Measurements from ENCODE around the gene BLID.

Gene BLID

DNA sequence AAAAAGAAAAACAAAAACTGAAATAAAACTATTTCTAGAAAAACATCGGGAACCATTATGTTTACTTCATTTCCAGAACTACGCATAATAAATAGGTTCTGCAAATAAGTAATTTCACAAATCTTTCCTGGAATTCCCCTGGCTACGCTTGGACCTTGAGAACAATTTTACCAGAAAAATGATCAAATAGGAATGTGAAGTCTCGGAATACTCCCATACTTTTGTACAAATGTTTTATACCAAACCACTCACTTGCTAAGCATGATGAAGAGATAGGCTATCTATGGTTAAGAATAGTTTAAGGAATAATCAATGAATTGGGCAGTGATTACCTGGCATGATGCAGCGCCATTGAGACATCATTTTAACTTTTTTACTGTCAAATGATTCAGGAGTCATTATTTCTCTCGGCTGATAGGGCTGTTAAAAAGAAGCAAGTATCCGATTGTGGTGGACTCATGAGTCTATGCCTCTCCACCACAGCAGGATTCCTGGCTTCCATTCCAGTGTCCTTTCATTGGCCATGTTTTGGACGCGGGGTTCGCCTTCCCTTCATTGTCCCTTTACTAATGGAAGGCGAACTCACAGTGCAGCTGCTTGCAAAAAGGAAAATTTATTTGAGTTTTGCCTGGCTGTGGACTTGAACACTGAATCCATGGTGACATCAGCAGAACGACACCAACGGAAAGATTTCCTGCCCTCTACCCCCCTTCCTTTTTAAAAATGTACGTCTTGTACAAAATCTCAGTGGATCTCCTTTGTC, 39.9 kb upstream of the BLID start:
- ChIA-PET CTCF (interaction anchor here (0.6 kb wide), 1 partner anchor 501 kb away, joined by 3 read pairs; no protein-coding TSS in a partner anchor), POLR2A (no interaction called here)
- no peak overlapping the region for H3K27ac ChIP-seq (ENCODE audit: extremely low read depth, low read depth, low read length)
- H3K4me3 ChIP-seq (ENCODE audit: low read depth, low read length), result no peak overlapping the region
- H3K4me1 ChIP-seq (ENCODE audit: control insufficient read depth, insufficient read depth, low read length), result no peaks in the 10 kb centered on the region
- no peak for TF ChIP-seq ZNF302 (tag by site-specific recombination; IDR thresholded peaks at IDR 0.05; ENCODE audit: low read depth)
- TF ChIP-seq, protein P1, sequence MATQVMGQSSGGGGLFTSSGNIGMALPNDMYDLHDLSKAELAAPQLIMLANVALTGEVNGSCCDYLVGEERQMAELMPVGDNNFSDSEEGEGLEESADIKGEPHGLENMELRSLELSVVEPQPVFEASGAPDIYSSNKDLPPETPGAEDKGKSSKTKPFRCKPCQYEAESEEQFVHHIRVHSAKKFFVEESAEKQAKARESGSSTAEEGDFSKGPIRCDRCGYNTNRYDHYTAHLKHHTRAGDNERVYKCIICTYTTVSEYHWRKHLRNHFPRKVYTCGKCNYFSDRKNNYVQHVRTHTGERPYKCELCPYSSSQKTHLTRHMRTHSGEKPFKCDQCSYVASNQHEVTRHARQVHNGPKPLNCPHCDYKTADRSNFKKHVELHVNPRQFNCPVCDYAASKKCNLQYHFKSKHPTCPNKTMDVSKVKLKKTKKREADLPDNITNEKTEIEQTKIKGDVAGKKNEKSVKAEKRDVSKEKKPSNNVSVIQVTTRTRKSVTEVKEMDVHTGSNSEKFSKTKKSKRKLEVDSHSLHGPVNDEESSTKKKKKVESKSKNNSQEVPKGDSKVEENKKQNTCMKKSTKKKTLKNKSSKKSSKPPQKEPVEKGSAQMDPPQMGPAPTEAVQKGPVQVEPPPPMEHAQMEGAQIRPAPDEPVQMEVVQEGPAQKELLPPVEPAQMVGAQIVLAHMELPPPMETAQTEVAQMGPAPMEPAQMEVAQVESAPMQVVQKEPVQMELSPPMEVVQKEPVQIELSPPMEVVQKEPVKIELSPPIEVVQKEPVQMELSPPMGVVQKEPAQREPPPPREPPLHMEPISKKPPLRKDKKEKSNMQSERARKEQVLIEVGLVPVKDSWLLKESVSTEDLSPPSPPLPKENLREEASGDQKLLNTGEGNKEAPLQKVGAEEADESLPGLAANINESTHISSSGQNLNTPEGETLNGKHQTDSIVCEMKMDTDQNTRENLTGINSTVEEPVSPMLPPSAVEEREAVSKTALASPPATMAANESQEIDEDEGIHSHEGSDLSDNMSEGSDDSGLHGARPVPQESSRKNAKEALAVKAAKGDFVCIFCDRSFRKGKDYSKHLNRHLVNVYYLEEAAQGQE (tag by site-specific recombination; IDR thresholded peaks at IDR 0.05), result no peak
- no peaks in the 10 kb centered on the region for H3K36me3 ChIP-seq (ENCODE audit: control insufficient read depth in 2 of 2, insufficient read depth in 1 of 2, low read length in 2 of 2)
- H3K9me3 ChIP-seq (ENCODE audit: control insufficient read depth, insufficient read depth, low read depth, low read length), result no peaks in the 10 kb centered on the region

DNA sequence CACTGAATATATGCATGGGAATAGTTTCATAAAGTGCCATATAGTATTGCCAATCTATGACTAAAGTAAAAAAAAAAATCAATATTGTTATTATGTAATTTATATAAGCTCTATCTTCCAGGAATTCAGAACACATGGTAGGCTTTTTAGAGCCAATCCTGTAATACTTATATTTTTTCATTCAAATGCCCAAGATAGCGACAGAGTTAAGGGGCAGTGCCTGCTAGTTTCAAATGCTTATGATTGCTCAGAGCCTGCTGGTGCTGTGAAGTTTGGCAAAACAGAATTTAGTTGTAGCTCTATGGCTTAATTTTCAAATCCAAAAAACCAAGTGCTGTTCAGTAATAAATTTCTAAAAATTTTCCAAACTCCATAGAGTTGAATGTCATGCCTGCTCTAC, 39.0 kb upstream of the BLID start:
- H3K36me3 ChIP-seq (ENCODE audit: control insufficient read depth in 2 of 2, insufficient read depth in 1 of 2, low read length in 2 of 2), result no peaks in the 10 kb centered on the region
- CTCF ChIA-PET, result interaction anchor here (0.6 to 1.1 kb wide), 3 partner anchors 40 to 886 kb away, joined by 3 to 5 read pairs (median 3); no protein-coding TSS in a partner anchor
- POLR2A ChIA-PET, result no interaction called here
- TF ChIP-seq HOXD13 (CRISPR knock-in tag; IDR thresholded peaks at IDR 0.05; ENCODE audit: borderline replicate concordance), result no peak
- no peak for TF ChIP-seq ZNF629 (tag by site-specific recombination; IDR thresholded peaks at IDR 0.05)
- TF ChIP-seq, protein P2, sequence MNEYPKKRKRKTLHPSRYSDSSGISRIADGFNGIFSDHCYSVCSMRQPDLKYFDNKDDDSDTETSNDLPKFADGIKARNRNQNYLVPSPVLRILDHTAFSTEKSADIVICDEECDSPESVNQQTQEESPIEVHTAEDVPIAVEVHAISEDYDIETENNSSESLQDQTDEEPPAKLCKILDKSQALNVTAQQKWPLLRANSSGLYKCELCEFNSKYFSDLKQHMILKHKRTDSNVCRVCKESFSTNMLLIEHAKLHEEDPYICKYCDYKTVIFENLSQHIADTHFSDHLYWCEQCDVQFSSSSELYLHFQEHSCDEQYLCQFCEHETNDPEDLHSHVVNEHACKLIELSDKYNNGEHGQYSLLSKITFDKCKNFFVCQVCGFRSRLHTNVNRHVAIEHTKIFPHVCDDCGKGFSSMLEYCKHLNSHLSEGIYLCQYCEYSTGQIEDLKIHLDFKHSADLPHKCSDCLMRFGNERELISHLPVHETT (tag by site-specific recombination; IDR thresholded peaks at IDR 0.05), result no peak
- TF ChIP-seq ZNF76 (tag by site-specific recombination; IDR thresholded peaks at IDR 0.05; ENCODE audit: borderline replicate concordance, low read depth), result no peak
- TF ChIP-seq, protein P3, sequence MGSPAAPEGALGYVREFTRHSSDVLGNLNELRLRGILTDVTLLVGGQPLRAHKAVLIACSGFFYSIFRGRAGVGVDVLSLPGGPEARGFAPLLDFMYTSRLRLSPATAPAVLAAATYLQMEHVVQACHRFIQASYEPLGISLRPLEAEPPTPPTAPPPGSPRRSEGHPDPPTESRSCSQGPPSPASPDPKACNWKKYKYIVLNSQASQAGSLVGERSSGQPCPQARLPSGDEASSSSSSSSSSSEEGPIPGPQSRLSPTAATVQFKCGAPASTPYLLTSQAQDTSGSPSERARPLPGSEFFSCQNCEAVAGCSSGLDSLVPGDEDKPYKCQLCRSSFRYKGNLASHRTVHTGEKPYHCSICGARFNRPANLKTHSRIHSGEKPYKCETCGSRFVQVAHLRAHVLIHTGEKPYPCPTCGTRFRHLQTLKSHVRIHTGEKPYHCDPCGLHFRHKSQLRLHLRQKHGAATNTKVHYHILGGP (tag by site-specific recombination; IDR thresholded peaks at IDR 0.05), result no peak
- no peak for TF ChIP-seq ZNF391 (tag by site-specific recombination; IDR thresholded peaks at IDR 0.05; ENCODE audit: borderline replicate concordance, low read depth)
- TF ChIP-seq ZBTB20 (tag by site-specific recombination; IDR thresholded peaks at IDR 0.05), result no peak
- TF ChIP-seq, protein P4, sequence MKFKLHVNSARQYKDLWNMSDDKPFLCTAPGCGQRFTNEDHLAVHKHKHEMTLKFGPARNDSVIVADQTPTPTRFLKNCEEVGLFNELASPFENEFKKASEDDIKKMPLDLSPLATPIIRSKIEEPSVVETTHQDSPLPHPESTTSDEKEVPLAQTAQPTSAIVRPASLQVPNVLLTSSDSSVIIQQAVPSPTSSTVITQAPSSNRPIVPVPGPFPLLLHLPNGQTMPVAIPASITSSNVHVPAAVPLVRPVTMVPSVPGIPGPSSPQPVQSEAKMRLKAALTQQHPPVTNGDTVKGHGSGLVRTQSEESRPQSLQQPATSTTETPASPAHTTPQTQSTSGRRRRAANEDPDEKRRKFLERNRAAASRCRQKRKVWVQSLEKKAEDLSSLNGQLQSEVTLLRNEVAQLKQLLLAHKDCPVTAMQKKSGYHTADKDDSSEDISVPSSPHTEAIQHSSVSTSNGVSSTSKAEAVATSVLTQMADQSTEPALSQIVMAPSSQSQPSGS (tag by site-specific recombination; IDR thresholded peaks at IDR 0.05; ENCODE audit: low read depth), result no peak
- no peak for TF ChIP-seq ZNF133 (tag by site-specific recombination; IDR thresholded peaks at IDR 0.05)
- no peak for TF ChIP-seq ZNF777 (tag by site-specific recombination; IDR thresholded peaks at IDR 0.05; ENCODE audit: borderline replicate concordance)
- no peak for TF ChIP-seq ZFHX2 (tag by site-specific recombination; conservative IDR thresholded peaks at IDR 0.05)
- TF ChIP-seq ZNF248 (tag by site-specific recombination; IDR thresholded peaks at IDR 0.05), result no peak
- no peak for TF ChIP-seq ZNF626 (tag by site-specific recombination; IDR thresholded peaks at IDR 0.05)
- no peak for TF ChIP-seq ZNF121 (tag by site-specific recombination; IDR thresholded peaks at IDR 0.05)
- no peak for TF ChIP-seq ZNF791 (tag by site-specific recombination; IDR thresholded peaks at IDR 0.05)
- TF ChIP-seq ZNF239 (tag by site-specific recombination; IDR thresholded peaks at IDR 0.05), result no peak
- no peak for TF ChIP-seq KLF10 (tag by site-specific recombination; IDR thresholded peaks at IDR 0.05)
- TF ChIP-seq ZNF221 (tag by site-specific recombination; IDR thresholded peaks at IDR 0.05; ENCODE audit: borderline replicate concordance), result no peak
- no peak for TF ChIP-seq TRIM28 (IDR thresholded peaks at IDR 0.05; ENCODE audit: borderline replicate concordance, low read length)
- no peak overlapping the region for H3K27ac ChIP-seq (ENCODE audit: extremely low read depth, low read depth, low read length)
- no peak overlapping the region for H3K4me3 ChIP-seq (ENCODE audit: low read depth, low read length)
- no peaks in the 10 kb centered on the region for H3K9me3 ChIP-seq (ENCODE audit: control insufficient read depth, insufficient read depth, low read depth, low read length)
- H3K4me1 ChIP-seq (ENCODE audit: control insufficient read depth, insufficient read depth, low read length), result no peaks in the 10 kb centered on the region; the same call in 1 of the 2 replicates
